RWPE2 (cell line): ENCODE data around the gene VASH1.

Experiments used
- ATAC-seq: fragments of 200-7000 bp; cut with Tn5 transposase; 3 replicates; pipeline ENCODE4 v1.9.1; 2021; ENCODE audit warnings: low read depth
- DNase-seq: peaks from one replicate; pipeline ENCODE4 v3.0.0-alpha.2; 2020; ENCODE audit warnings: low spot score
- H3K27ac ChIP-seq: fragments of 450-650 bp; 2 replicates; pipeline ENCODE4 v1.5.1; 2017; ENCODE audit warnings: mild to moderate bottlenecking; ENCODE audit not compliant: poor library complexity, severe bottlenecking
- H3K27me3 ChIP-seq: fragments of 250-450 bp; sonication (Bioruptor Pico); 2 replicates; pipeline ENCODE4 v1.5.1; 2021; ENCODE audit warnings: mild to moderate bottlenecking, moderate library complexity; ENCODE audit not compliant: insufficient read depth, poor library complexity, severe bottlenecking
- H3K36me3 ChIP-seq: fragments of 250-450 bp; sonication (Bioruptor Pico); 2 replicates; pipeline ENCODE4 v1.5.1; 2020; ENCODE audit warnings: low read depth, mild to moderate bottlenecking, moderate library complexity
- H3K4me1 ChIP-seq: fragments of 250-450 bp; sonication (Bioruptor Pico); 2 replicates; pipeline ENCODE4 v1.5.1; 2021; ENCODE audit warnings: mild to moderate bottlenecking, moderate library complexity; ENCODE audit not compliant: insufficient read depth, poor library complexity, severe bottlenecking
- H3K4me3 ChIP-seq: fragments of 250-450 bp; sonication (Bioruptor Pico); 2 replicates; pipeline ENCODE4 v1.5.1; 2021; ENCODE audit warnings: mild to moderate bottlenecking, moderate library complexity; ENCODE audit not compliant: severe bottlenecking
- H3K9me3 ChIP-seq: fragments of 250-450 bp; sonication (Bioruptor Pico); 2 replicates; pipeline ENCODE4 v1.5.1; 2021; ENCODE audit warnings: mild to moderate bottlenecking, moderate library complexity; ENCODE audit not compliant: severe bottlenecking
- CTCF ChIP-seq: fragments of 450-650 bp; IDR thresholded peaks from one replicate; pipeline ENCODE4 v1.5.1; 2017; ENCODE audit warnings: mild to moderate bottlenecking, moderate library complexity; ENCODE audit not compliant: poor library complexity, severe bottlenecking

The VASH1 gene

DNA sequence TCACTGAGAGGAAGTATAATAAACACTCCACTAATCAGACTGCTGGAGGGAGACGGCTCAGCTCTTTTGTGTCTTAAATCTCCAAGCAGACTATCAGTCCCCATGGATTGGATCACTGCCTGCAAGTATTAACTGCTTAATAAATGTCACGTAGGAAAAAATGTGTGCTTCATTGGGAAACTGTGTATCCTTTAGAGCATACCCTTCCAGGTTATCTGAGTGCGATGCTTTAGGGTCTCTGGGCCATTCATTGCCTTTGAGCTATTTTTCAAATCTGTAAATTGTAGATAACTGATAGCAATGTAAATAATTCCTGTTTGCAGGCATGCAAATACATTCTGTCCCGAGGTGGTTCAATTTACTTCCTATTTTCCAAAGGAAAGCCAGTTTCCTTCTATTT is 45.0 kb upstream of the VASH1 start:
- no peak overlapping the region for H3K4me3 ChIP-seq

GRCh38 chr14:76717508-76718290 is 43.6 kb upstream of the VASH1 start:
- Histone ChIP-seq H3K4me1 (no peaks in the 10 kb centered on the region), H3K9me3 (no peaks in the 10 kb centered on the region), H3K36me3 (no peaks in the 10 kb centered on the region), H3K27me3 (peaks cover 3% of the 10 kb centered on the region), H3K27ac (no peak overlapping the region), H3K4me3 (no peak overlapping the region)
- no peak for ATAC-seq
- DNase-seq, result no peak
- TF ChIP-seq CTCF, result no peak

More for the DNA sequence above, 45.0 kb upstream of the VASH1 start:
- Histone ChIP-seq H3K27ac (no peak overlapping the region), H3K9me3 (no peaks in the 10 kb centered on the region), H3K36me3 (no peaks in the 10 kb centered on the region), H3K27me3 (peaks cover 3% of the 10 kb centered on the region), H3K4me1 (no peaks in the 10 kb centered on the region)
- ATAC-seq, result no peak
- DNase-seq, result no peak
- TF ChIP-seq CTCF, result no peak

DNA sequence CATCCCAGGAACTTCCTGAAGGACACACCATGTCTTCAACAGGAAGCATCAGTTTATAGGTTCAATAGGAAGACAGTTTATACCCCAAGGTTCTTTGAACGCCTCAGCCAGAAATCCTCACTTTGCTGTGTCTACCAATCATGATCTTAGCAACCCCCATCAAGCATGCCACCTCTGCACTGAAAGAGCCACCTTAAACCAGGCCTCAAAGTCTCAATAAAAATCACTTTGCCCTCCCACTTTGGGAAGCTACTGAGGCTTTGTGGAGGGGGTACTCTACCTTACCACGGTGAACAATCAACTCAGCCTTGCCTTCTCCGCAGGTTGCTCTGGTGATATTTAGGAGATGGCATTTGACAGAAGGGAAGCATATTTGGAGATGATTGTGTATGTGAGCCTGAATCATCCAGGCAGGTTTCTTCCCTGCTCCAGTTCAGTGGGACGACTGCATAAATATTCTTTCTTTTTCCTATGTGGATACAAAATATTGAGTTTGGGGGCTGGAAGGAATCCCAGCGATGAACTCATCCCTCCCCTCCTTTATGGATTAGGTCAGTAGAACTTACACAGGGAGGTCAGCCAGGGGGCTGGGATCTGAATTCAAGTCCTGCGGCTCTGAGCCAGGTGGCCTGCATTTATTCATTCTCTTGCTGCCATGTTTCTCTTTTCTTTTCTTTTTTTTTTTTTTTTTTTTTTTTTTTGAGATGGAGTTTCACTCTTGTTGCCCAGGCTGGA is 42.8 kb upstream of the VASH1 start:
- no peaks in the 10 kb centered on the region for H3K9me3 ChIP-seq
- TF ChIP-seq CTCF, result no peak
- no peaks in the 10 kb centered on the region for H3K36me3 ChIP-seq
- peaks cover 8% of the 10 kb centered on the region for H3K27me3 ChIP-seq
- H3K27ac ChIP-seq, result no peak overlapping the region
- H3K4me3 ChIP-seq, result no peak overlapping the region
- ATAC-seq (no peak), DNase-seq (no peak)
- H3K4me1 ChIP-seq, result no peaks in the 10 kb centered on the region

- DNase-seq (no peak), ATAC-seq (no peak)
- no peaks in the 10 kb centered on the region for H3K36me3 ChIP-seq
- no peaks in the 10 kb centered on the region for H3K4me1 ChIP-seq
- H3K27me3 ChIP-seq, result peaks cover 20% of the 10 kb centered on the region
- no peak overlapping the region for H3K4me3 ChIP-seq
- TF ChIP-seq CTCF, result no peak
- no peak overlapping the region for H3K27ac ChIP-seq
- no peaks in the 10 kb centered on the region for H3K9me3 ChIP-seq
Measured at GRCh38 chr14:76719666-76720065, 41.6 kb upstream of the VASH1 start.
